OCI-LY1 (cell line): Measurements from ENCODE around the gene BLVRA.
A peak's percentile ranks its signal among the peaks of the same experiment; 100 is the strongest.

Source experiments
- H2AFZ ChIP-seq: fragments of 200-600 bp; sonication (generic), shearing (Covaris generic); 2 replicates; pipeline ENCODE4 v1.6.0; 2014; ENCODE audit warnings: antibody characterized with exemption, mild to moderate bottlenecking, low read length
- H3F3A ChIP-seq: fragments of 200-600 bp; sonication (generic), shearing (Covaris generic); 2 replicates; pipeline ENCODE4 v1.6.0; 2014; ENCODE audit warnings: mild to moderate bottlenecking, antibody characterized with exemption, low read length, moderate library complexity; ENCODE audit not compliant: insufficient read depth
- H3K27ac ChIP-seq: fragments of 200-600 bp; sonication (generic); 2 replicates; pipeline ENCODE4 v1.5.1; 2014; ENCODE audit warnings: low read length, mixed run types, mild to moderate bottlenecking, low read depth; ENCODE audit not compliant: poor library complexity, severe bottlenecking
- H3K27me3 ChIP-seq: fragments of 200-600 bp; sonication (generic); 2 replicates; pipeline ENCODE4 v1.6.0; 2014; ENCODE audit warnings: antibody characterized with exemption, mild to moderate bottlenecking, low read length, moderate library complexity; ENCODE audit not compliant: insufficient read depth
- H3K36me3 ChIP-seq: fragments of 200-600 bp; sonication (generic); 2 replicates; pipeline ENCODE4 v1.6.1; 2014; ENCODE audit warnings: mild to moderate bottlenecking, antibody characterized with exemption, low read length, moderate library complexity, mixed read lengths; ENCODE audit not compliant: insufficient read depth
- H3K4me1 ChIP-seq: fragments of 200-600 bp; sonication (generic); 2 replicates; pipeline ENCODE4 v1.5.1; 2014; ENCODE audit warnings: mild to moderate bottlenecking, low read length, moderate library complexity; ENCODE audit not compliant: insufficient read depth, severe bottlenecking
- H3K4me2 ChIP-seq: fragments of 200-600 bp; sonication (generic), shearing (Covaris generic); 2 replicates; pipeline ENCODE4 v1.6.1; 2014; ENCODE audit warnings: low read length
- H3K4me3 ChIP-seq: fragments of 200-600 bp; sonication (generic); 2 replicates; pipeline ENCODE4 v1.5.1; 2014; ENCODE audit warnings: low read length, low read depth, mild to moderate bottlenecking, mixed read lengths; ENCODE audit not compliant: poor library complexity, severe bottlenecking
- H3K79me2 ChIP-seq: fragments of 200-600 bp; shearing (Covaris generic); 2 replicates; pipeline ENCODE4 v1.6.1; 2016; ENCODE audit warnings: mixed run types, low read length, mixed read lengths; ENCODE audit not compliant: insufficient read depth
- H3K9ac ChIP-seq: fragments of 200-600 bp; sonication (generic), shearing (Covaris generic); 2 replicates; pipeline ENCODE4 v1.6.1; 2014; ENCODE audit warnings: mild to moderate bottlenecking, low read length, mixed read lengths
- H3K9me2 ChIP-seq: fragments of 200-600 bp; sonication (generic), shearing (Covaris generic); 2 replicates; pipeline ENCODE4 v1.6.1; 2014; ENCODE audit warnings: low read depth, mild to moderate bottlenecking, low read length, mixed read lengths
- H3K9me3 ChIP-seq: fragments of 200-600 bp; shearing (Covaris generic); 2 replicates; pipeline ENCODE4 v1.6.1; 2014; ENCODE audit warnings: low read length, mixed read lengths
- H4K20me1 ChIP-seq: fragments of 200-600 bp; sonication (generic), shearing (Covaris generic); 2 replicates; pipeline ENCODE4 v1.6.0; 2016; ENCODE audit warnings: mild to moderate bottlenecking, low read length; ENCODE audit not compliant: insufficient read depth
- CTCF ChIP-seq: fragments of 200-600 bp; sonication (generic), shearing (Covaris generic); IDR thresholded peaks from 2 replicates; pipeline ENCODE4 v1.5.1; 2017; ENCODE audit warnings: mild to moderate bottlenecking, antibody characterized with exemption, low read length, moderate library complexity, mixed read lengths
- EZH2 ChIP-seq: fragments of 200-600 bp; sonication (generic), shearing (Covaris generic); IDR thresholded peaks from 2 replicates; pipeline ENCODE4 v1.8.0; 2017; ENCODE audit warnings: borderline replicate concordance, mixed run types, mild to moderate bottlenecking, antibody characterized with exemption, low read length, moderate library complexity, mixed read lengths

The BLVRA gene

GRCh38 chr7:43753843-43754242 is 4.6 kb upstream of the BLVRA start:
- Histone ChIP-seq H3K4me2 (no peak overlapping the region), H3K27me3 (peaks cover 17% of the 10 kb centered on the region; the same call in 1 of the 2 replicates), H3K9me3 (no peaks in the 10 kb centered on the region), H3K4me1 (peaks cover under 1% of the 10 kb centered on the region), H3K9me2 (no peaks in the 10 kb centered on the region), H2AFZ (no peak overlapping the region), H3K27ac (no peak overlapping the region), H3K4me3 (no peak overlapping the region), H3K79me2 (no peaks in the 10 kb centered on the region), H3K36me3 (no peaks in the 10 kb centered on the region), H3K9ac (no peak overlapping the region), H4K20me1 (no peaks in the 10 kb centered on the region), H3F3A (no peaks in the 10 kb centered on the region)
- TF ChIP-seq CTCF (peak; percentile 18; the same call in 1 of the 2 replicates), EZH2 (no peak)

GRCh38 chr7:43754596-43754995 is 3.9 kb upstream of the BLVRA start:
- H3K4me3 ChIP-seq = no peak overlapping the region
- no peaks in the 10 kb centered on the region for H3F3A ChIP-seq
- H3K9me2 ChIP-seq = no peaks in the 10 kb centered on the region
- peaks cover 12% of the 10 kb centered on the region; the same call in 1 of the 2 replicates for H3K27me3 ChIP-seq
- H4K20me1 ChIP-seq = no peaks in the 10 kb centered on the region
- H3K9ac ChIP-seq = no peak overlapping the region
- H3K4me1 ChIP-seq = peaks cover 5% of the 10 kb centered on the region
- no peak overlapping the region for H2AFZ ChIP-seq
- H3K9me3 ChIP-seq = no peaks in the 10 kb centered on the region
- H3K27ac ChIP-seq = no peak overlapping the region
- no peaks in the 10 kb centered on the region for H3K36me3 ChIP-seq
- H3K79me2 ChIP-seq = no peaks in the 10 kb centered on the region
- TF ChIP-seq CTCF = no peak
- H3K4me2 ChIP-seq = no peak overlapping the region

DNA sequence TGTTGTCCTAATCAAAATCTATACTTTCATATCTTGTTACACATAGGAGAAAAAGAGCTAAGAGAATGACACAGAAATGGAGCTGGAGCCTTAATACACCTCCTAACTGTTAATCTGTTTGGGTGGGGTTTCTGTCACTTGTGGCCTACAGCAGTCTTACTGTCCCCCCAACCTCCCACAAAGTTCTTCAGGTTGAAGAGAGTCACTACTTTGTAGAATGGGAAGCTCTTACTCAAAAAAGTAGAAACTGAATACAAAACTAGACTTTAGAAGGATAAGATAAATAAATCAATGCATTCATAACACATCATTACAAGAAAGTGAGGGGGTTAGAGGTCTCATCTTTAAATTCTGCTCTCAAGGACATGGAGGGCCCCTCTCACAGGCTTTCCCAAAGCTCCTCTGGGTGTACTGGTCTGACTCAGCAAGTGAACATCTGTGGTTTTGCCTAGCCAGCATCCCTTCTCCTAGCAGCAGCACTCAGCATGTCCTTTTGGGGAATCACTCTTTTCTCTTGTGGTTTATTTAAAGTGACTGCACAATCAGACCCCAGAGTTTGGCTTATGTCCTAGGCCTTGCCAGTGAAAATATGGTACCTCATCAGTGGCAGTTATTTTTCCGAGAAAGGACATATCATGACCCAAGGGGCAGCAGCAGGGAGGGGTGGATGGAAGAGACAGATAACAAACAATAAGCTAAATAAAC is 2.0 kb upstream of the BLVRA start:
- Histone ChIP-seq H3K79me2 (no peaks in the 10 kb centered on the region), H4K20me1 (no peaks in the 10 kb centered on the region), H2AFZ (no peak overlapping the region), H3K27me3 (peaks cover 4% of the 10 kb centered on the region; the same call in 1 of the 2 replicates), H3K4me2 (no peak overlapping the region), H3K4me3 (no peak overlapping the region), H3K9me2 (no peaks in the 10 kb centered on the region), H3F3A (no peaks in the 10 kb centered on the region), H3K9ac (no peak overlapping the region), H3K9me3 (no peaks in the 10 kb centered on the region), H3K27ac (no peak overlapping the region), H3K36me3 (no peaks in the 10 kb centered on the region), H3K4me1 (peaks cover 5% of the 10 kb centered on the region)
- TF ChIP-seq EZH2 (no peak), CTCF (no peak)
